ENCODE measurements around the gene C2orf76. TPM values are rescaled to one million over a fixed set of nuclear protein-coding genes. Genes with fewer than 3 reads are reported as not detected.
"Not testable (repeated sequence)": the region's sequence is repeated elsewhere in the genome, so short reads cannot be mapped to it uniquely, and the experiment has no call there.

The C2orf76 gene
- polyA plus RNA-seq, 1 of the 3 experiments (the other 2 are of a cell fraction) = 6.0 TPM

- TF ChIP-seq MXI1 (IDR thresholded peaks at IDR 0.05; ENCODE audit: low read depth, low read length) (no peak), CHD2 (IDR thresholded peaks at IDR 0.05; ENCODE audit: low read length, partially characterized antibody) (no peak), JUND (IDR thresholded peaks at IDR 0.05) (no peak), YY1 (IDR thresholded peaks at IDR 0.05; ENCODE audit: low read depth) (no peak), CTCF (IDR thresholded peaks at IDR 0.05) (no peak), SIN3A (IDR thresholded peaks at IDR 0.05; ENCODE audit: borderline replicate concordance, low read depth, low read length) (no peak), ZBTB33 (IDR thresholded peaks at IDR 0.05; ENCODE audit: borderline replicate concordance, low read depth) (no peak), POLR2AphosphoS5 (IDR thresholded peaks at IDR 0.05; ENCODE audit: low read depth, low read length) (no peak), RXRA (IDR thresholded peaks at IDR 0.05; ENCODE audit: borderline replicate concordance, low read depth) (no peak), FOXM1 (IDR thresholded peaks at IDR 0.05; ENCODE audit: low read depth) (no peak)
Observed at GRCh38 chr2:119376810-119377209, 10.2 kb upstream of the C2orf76 start (continued).

GRCh38 chr2:119376406-119376805 is 9.8 kb upstream of the C2orf76 start:
- WGBS (ENCODE audit: low lambda C conversion rate) = 47% methylated on average over 2 of the region's 6 CpGs
- POLR2A ChIA-PET; H3K4me1 ChIP-seq (ENCODE audit: control insufficient read depth in 1 of 2, insufficient read depth in 2 of 2, low read depth in 1 of 2, low read length in 1 of 2); H3K27me3 ChIP-seq (ENCODE audit: insufficient read depth); H3K9me3 ChIP-seq; DNase-seq; H3K27ac ChIP-seq (ENCODE audit: low read depth in 2 of 2, low read length in 1 of 2); H4K20me1 ChIP-seq (ENCODE audit: insufficient read depth); H3K4me3 ChIP-seq (ENCODE audit: low read depth in 2 of 2, low read length in 1 of 2); H3K9ac ChIP-seq; H3K9me2 ChIP-seq; H3K4me2 ChIP-seq; H3K79me2 ChIP-seq (ENCODE audit: insufficient read depth); H2AFZ ChIP-seq (ENCODE audit: low read depth); H3F3A ChIP-seq (replicated peaks; ENCODE audit: insufficient read depth): not testable (repeated sequence)
- H3K36me3 ChIP-seq (replicated peaks in 1 of 2; ENCODE audit: control insufficient read depth in 1 of 2, insufficient read depth in 2 of 2, low read length in 1 of 2) = peaks cover 22 to 23% of the 10 kb centered on the region in 2 experiments
- CTCF ChIA-PET = interaction anchor here (0.8 kb wide), 1 partner anchor 100 kb away, joined by 3 read pairs; no protein-coding TSS in a partner anchor

GRCh38 chr2:119373907-119374745 is 7.5 kb upstream of the C2orf76 start:
- WGBS (ENCODE audit: low lambda C conversion rate) = 97% methylated on average over 5 of the region's 5 CpGs
- peaks cover 39 to 45% of the 10 kb centered on the region in 2 experiments for H3K36me3 ChIP-seq (replicated peaks in 1 of 2; ENCODE audit: control insufficient read depth in 1 of 2, insufficient read depth in 2 of 2, low read length in 1 of 2)
- H3K4me2 ChIP-seq; H3K27me3 ChIP-seq (ENCODE audit: insufficient read depth); H3K9me3 ChIP-seq; H3F3A ChIP-seq (replicated peaks; ENCODE audit: insufficient read depth); CTCF ChIA-PET; POLR2A ChIA-PET; H3K27ac ChIP-seq (ENCODE audit: low read depth in 2 of 2, low read length in 1 of 2); H3K4me3 ChIP-seq (ENCODE audit: low read depth in 2 of 2, low read length in 1 of 2); DNase-seq; H3K4me1 ChIP-seq (ENCODE audit: control insufficient read depth in 1 of 2, insufficient read depth in 2 of 2, low read depth in 1 of 2, low read length in 1 of 2); H3K9ac ChIP-seq; H3K79me2 ChIP-seq (ENCODE audit: insufficient read depth); H4K20me1 ChIP-seq (ENCODE audit: insufficient read depth); H3K9me2 ChIP-seq; H2AFZ ChIP-seq (ENCODE audit: low read depth): not testable (repeated sequence)
